BJ (cell line): ENCODE data around the gene DDIT3. TPM values are rescaled to one million over a fixed set of nuclear protein-coding genes. Genes with fewer than 3 reads are reported as not detected.
"Not testable (repeated sequence)": the region's sequence is repeated elsewhere in the genome, so short reads cannot be mapped to it uniquely, and the experiment has no call there.

ENCODE experiments used
- CTCF ChIA-PET: fragments of 350-600 bp; formaldehyde crosslinking; extraction: SDS; loops from one replicate; lab custom pipeline; 2021; ENCODE audit warnings: antibody characterized with exemption, inconsistent platforms; lab: Yijun Ruan, JAX
- POLR2A ChIA-PET: fragments of 300-600 bp; sonication (Branson Sonifier 250); formaldehyde crosslinking; extraction: SDS; loops from one replicate; lab custom pipeline; 2021; ENCODE audit warnings: antibody characterized with exemption; lab: Charles Lee
- DNase-seq: peaks from one replicate; pipeline ENCODE4 v3.0.0-alpha.2; 2011; ENCODE audit warnings: low read depth
- H3K27me3 ChIP-seq: 2 replicates; pipeline ENCODE4 v1.6.0; 2011; ENCODE audit warnings: low read length; ENCODE audit not compliant: control insufficient read depth, insufficient read depth
- H3K36me3 ChIP-seq: 2 replicates; pipeline ENCODE4 v1.5.1; 2011; ENCODE audit warnings: low read length; ENCODE audit not compliant: control insufficient read depth, insufficient read depth
- H3K4me3 ChIP-seq: 2 replicates; pipeline ENCODE4 v1.5.1; 2011; ENCODE audit warnings: low read depth, mild to moderate bottlenecking, control low read depth, low read length
- CTCF ChIP-seq: IDR thresholded peaks from 2 replicates; pipeline ENCODE4 v1.5.1; 2011; ENCODE audit warnings: low read depth, mild to moderate bottlenecking, control low read depth, inconsistent platforms, low read length, moderate library complexity; ENCODE audit not compliant: insufficient read depth
- polyA plus RNA-seq: library from polyadenylated mRNA; depleted of rRNA; stranded (reverse); fragments of >200 nt; gene quantifications from 2 replicates; pipeline ENCODE4 v1.2.3, GENCODE V29; 2011

DDIT3 gene
- polyA plus RNA-seq, 1 experiment, result 65.4 TPM

GRCh38 chr12:57521525-57522010, 1.3 kb upstream of the DDIT3 start:
- TF ChIP-seq CTCF, result peak; percentile 12; the same call in 1 of the 2 replicates
- POLR2A ChIA-PET, result no interaction called here
- Histone ChIP-seq H3K36me3 (peaks cover 29% of the 10 kb centered on the region), H3K27me3 (no peaks in the 10 kb centered on the region), H3K4me3 (no peak overlapping the region)
- CTCF ChIA-PET, result no interaction called here
- DNase-seq, result no peak

GRCh38 chr12:57519796-57520052, 590 bp downstream of the DDIT3 start:
- CTCF ChIA-PET, result interaction anchor here (1.0 to 2.0 kb wide), 2 partner anchors 58 to 61 kb away, joined by 3 to 4 read pairs; no protein-coding TSS in a partner anchor
- Histone ChIP-seq H3K27me3 (no peaks in the 10 kb centered on the region), H3K4me3 (peak overlapping the region; percentile 76), H3K36me3 (peaks cover 30% of the 10 kb centered on the region)
- no peak for DNase-seq
- TF ChIP-seq CTCF, result no peak
- POLR2A ChIA-PET, result interaction anchor here (0.6 kb wide), 1 partner anchor 10 kb away, joined by 4 read pairs; no protein-coding TSS in a partner anchor

- H3K27me3 ChIP-seq, result no peaks in the 10 kb centered on the region
- no peak for TF ChIP-seq CTCF
- ChIA-PET CTCF (interaction anchor here (1.0 to 2.0 kb wide), 2 partner anchors 57 to 60 kb away, joined by 3 to 4 read pairs; no protein-coding TSS in a partner anchor), POLR2A (no interaction called here)
- no peak for DNase-seq
- peak overlapping the region; percentile 76 for H3K4me3 ChIP-seq
- peaks cover 28% of the 10 kb centered on the region for H3K36me3 ChIP-seq
Observed at GRCh38 chr12:57518920-57519795, 1.2 kb downstream of the DDIT3 start.

- no peak for TF ChIP-seq CTCF
- ChIA-PET CTCF (interaction anchor here (0.8 kb wide), 1 partner anchor 55 kb away, joined by 4 read pairs; no protein-coding TSS in a partner anchor), POLR2A (interaction anchor here (0.6 to 0.9 kb wide), 2 partner anchors 52 to 125 kb away, joined by 3 to 4 read pairs; no protein-coding TSS in a partner anchor)
- no peak for DNase-seq
- Histone ChIP-seq H3K4me3 (peak overlapping the region; percentile 76), H3K27me3 (no peaks in the 10 kb centered on the region), H3K36me3 (peaks cover 29% of the 10 kb centered on the region)
Observed at GRCh38 chr12:57518176-57518919, 2.0 kb downstream of the DDIT3 start.

- POLR2A ChIA-PET, result interaction anchor here (0.6 to 0.9 kb wide), 2 partner anchors 52 to 126 kb away, joined by 3 to 4 read pairs; no protein-coding TSS in a partner anchor
- Histone ChIP-seq H3K4me3 (peak overlapping the region; percentile 76), H3K36me3 (peaks cover 33% of the 10 kb centered on the region)
- DNase-seq, H3K27me3 ChIP-seq: not testable (repeated sequence)
- CTCF ChIA-PET, result interaction anchor here (0.8 kb wide), 1 partner anchor 55 kb away, joined by 4 read pairs; no protein-coding TSS in a partner anchor
Observed at GRCh38 chr12:57517718-57518117, 2.6 kb downstream of the DDIT3 start.
